ENCODE results near the gene PKP4.

PKP4 gene

DNA sequence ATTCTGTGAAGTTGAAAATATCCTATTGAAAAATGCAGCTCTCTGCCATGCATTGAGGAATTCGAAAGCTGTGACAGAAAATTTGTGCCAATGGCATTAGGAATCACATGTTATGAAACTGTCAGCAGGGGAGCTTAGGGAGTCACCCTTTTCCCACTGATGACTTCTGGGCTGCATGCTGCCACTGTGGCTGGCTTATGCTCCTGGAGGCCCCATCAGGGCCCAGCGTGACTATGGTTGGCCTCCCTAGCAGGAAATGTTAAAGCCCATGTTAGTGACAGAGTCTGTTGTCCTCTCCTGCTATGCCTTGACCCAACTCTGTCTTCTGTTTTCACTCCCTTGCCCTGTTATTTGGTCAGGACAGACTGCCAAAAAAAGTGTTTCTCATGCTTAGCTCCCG is 198.9 kb downstream of the PKP4 start:
- no peak for DNase-seq

DNA sequence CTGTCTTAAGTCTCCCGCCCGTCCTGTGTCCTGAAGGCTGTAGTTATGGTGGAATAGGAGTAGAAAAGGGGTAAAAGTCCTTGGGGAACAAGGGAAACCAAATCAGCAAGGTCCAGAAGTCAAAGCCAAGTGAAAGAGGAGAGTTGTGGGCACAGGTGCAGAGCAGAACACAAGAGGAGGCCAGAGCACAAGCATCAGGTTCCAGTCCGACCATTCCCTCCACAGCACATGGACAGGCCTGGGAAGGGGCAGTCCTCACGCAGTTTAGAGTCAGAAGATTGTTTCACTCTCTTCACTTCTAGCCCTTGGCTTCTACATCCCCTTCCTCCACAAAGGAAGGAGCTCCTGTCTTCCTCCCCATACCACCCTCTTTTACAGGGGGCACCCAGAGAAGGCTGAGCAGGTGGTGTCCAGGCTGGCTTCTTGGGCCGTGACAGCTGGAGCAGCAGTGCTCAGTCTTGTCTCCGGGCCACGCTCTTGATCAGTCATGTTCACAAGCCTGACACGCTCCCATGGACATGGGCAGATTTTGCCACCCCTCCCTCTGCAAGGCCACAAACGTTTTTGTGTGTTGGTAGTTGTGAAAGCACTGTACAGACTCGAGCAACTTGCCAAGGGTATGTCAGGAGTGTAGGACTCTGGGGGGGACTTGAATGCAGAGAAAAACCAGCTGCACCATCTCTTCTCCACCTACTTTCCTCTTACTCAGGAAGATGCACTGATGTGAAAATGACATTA is 199.9 kb downstream of the PKP4 start:
- no peak for DNase-seq

- no peak for DNase-seq
Observed at GRCh38 chr2:158658396-158658795, 201.6 kb downstream of the PKP4 start.

- DNase-seq, result no peak
Observed at GRCh38 chr2:158659483-158659882, 202.7 kb downstream of the PKP4 start.

GRCh38 chr2:158661231-158661630 is 204.5 kb downstream of the PKP4 start:
- no peak for DNase-seq

GRCh38 chr2:158662421-158662820 is 205.7 kb downstream of the PKP4 start:
- DNase-seq, result no peak

DNA sequence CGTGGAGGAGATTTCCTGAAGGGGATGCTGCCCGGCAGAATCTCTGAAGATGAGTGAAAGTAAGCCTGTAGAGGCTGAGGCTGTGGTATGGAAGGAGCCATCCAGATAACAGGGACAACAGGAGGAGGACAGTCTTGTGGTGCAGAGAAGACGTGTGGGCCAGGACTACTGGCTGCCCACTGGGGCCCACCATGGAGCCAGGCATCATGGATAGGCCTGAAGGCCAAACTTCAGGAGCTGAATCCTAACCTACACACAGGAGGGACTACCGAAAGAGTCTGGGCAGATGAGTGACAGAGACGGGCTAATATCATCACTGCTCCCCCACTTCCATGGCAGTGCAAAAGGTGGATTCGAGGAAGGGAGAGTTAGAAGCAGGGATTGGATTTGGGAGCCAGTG is 207.0 kb downstream of the PKP4 start:
- DNase-seq, result no peak

- DNase-seq, result no peak
Observed at GRCh38 chr2:158664987-158665386, 208.2 kb downstream of the PKP4 start.

DNA sequence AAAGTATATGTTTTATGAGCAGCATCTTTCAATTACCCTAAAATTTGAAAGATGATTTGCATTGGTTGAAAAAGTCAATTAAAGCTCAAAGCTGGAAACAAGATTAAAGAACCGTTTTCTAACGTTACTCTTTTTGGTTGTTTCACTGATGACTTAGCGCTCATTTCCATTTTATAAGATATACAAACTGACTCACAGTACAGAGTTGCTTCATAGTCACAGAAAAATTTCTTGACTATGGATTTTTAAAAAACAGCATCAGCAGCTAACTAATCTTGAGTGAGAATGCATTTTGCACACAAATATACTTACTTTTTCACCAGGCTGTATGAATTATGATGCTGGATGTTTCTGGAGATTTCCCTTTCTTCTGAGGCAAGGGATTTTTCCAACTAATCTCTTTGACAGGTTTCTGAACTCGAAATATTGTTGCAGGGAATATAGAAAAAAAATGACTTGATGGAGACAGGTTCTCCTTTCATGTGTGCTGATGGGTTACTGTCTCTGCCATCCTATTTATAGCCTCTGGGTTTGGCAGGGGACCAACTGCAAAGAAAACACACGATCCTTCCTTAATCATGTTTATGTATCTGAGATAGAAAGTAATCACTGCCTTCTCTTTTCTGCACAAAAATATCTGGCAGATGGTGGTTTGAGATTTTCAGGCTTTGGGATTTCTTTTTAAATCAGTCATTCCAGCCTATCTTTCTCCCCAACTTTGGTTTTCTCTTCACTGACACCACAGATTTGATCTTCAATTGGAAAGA is 209.0 kb downstream of the PKP4 start:
- DNase-seq, result no peak

DNA sequence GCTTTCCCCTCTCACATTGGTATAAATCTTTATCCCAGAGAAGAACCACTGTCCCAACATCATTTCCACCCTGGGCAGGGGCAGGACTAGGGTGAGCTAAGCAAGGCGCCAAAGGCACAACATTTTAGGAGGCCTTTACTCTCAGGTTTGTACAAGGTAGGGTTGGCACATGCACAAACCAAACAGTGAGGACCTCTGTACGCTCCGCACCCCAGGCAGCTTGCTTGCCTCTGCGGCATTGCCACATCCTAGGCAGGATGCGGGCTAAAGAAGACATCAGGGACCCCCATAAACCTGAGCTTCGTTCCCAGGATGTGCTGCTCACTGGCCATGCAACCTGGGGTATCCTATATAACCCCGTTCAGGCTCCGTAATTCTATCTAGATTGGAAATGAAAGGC is 210.2 kb downstream of the PKP4 start:
- DNase-seq, result no peak

DNA sequence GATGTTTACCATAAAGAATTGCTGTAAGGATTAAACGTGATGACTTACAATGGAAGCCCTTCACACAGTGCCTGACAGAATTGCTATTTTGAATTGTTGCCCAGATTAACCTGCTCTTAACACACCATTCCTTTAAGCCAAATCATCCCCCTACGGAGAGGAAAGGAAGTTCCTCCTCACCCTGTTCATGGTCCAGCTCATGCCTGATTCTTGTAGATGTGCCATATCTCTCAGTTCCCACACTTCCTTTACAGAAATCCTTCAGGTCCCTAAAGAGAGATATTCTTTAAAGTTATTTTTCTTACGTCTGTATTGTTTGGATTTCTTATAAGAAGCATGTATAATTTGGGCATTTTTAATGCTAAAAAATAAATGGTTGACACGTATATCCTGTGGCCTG is 210.8 kb downstream of the PKP4 start:
- no peak for DNase-seq

DNA sequence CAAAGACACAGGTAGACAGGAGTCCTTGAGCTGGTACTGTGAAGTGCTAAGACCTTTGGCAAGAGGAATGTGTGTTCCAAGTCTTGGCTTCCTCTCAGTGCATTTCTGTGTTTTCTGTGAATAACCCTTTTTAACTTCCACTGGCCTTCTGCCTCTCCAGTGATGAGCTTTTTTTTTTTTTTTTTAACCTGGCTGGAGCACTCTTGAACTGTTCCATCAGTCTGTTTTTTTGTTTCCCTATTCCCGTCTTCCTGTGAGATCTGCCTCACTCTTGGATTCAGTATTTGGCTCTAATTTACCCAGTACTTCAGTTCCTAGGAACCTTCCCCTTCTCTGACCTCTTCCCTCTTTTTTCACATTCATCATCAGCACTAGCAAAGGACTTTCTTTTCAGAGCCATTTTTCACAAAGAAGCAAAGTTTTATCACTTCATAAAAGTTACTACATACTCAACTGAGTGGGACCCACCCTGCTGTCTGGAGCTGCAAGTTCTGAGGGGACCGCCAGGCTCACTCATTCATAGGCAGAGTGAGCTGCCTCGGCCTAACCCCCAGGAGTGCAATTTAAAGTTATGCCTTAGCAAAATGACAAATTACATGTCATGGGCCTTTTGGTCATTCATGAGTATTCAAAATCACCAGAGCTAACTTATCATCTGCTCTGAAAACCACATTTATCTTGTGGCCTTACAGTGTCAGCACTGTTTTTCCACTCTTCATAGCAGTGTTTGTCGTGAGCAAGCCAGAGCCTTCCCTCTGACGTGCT is 211.4 kb downstream of the PKP4 start:
- no peak for DNase-seq

DNA sequence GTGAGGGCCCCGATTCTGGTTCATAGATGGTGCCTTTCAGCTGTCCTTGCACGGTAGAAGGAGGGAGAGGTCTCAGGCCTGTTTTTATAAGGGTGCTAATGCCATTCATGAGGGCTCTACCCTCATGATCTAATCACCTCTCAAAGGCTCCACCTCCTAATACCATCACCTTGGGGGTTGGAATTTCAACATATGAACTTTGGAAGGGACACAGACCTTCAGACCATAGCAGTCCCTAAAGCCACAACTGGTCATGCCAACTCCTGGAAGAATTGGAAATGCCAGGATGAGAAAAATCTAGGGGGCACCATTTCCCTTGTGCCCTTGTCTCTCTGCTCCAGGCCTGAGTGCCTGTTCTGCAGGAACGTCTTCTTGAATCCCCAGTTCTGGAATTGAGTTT is 213.5 kb downstream of the PKP4 start:
- DNase-seq, result no peak

DNA sequence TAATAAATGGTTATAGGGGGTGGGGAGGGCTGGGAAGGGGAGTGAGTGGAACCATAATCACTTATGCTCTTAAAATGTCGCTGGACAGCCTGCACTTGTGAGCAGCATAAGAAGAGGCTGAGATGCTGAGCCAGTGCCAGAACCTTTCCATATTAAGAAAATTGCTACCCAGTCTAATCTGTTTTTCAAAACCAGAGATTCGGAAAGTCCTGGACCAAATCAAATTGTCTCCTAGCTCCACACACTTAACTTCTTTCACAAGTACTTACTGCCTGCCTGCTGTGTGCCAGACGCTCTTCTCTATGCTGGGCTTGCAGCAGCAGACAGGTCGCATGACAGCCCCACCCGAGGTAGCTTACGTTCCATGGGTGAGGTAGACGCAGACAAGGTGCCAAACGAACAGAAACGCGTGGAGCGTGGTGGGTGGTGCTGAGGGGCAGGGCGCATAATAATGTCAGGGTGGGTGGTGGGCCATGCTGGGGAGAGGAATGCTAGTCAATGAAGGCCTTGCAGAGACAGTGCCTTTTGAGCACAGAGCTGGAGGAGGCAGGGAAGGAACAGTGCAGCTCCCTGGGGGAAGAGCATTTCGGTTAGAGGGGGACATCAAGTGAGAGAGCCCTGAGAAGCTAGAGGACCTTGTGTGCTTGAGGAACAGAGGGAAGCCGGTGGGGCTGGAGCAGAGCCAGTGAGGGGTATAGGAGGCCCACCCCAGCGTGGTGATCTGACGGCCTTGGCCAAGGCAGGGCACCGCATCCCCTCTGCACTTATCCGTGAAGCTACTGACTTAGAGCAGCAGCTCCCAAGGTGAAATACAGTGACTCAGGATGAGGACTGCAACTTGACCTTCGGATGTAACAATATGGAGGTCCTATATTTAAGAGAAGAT is 214.9 kb downstream of the PKP4 start:
- no peak for DNase-seq

DNA sequence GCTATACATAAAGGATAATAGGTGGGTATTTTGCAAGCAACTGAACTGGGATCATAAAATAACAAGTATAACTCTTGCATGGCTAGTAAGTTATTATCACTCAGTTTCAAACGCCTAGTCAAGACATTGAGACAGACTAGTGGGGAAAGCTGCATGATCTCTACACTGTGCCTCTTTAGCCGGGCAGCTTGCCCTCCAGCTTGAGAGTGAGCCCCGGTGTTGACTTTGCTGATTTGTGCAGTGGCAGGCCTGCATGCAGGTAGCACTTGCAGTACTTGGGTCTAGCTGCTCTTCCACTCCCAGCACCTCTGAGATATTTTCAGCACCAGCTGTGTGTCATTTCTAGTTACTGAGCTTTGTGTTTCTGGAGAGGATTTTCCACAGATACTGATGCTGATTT is 219.5 kb downstream of the PKP4 start:
- DNase-seq, result no peak

GRCh38 chr2:158676696-158677095 is 219.9 kb downstream of the PKP4 start:
- DNase-seq, result no peak

GRCh38 chr2:158677542-158677941 is 220.8 kb downstream of the PKP4 start:
- no peak for DNase-seq

- no peak for DNase-seq
Observed at GRCh38 chr2:158681816-158682215, 225.1 kb downstream of the PKP4 start.

DNA sequence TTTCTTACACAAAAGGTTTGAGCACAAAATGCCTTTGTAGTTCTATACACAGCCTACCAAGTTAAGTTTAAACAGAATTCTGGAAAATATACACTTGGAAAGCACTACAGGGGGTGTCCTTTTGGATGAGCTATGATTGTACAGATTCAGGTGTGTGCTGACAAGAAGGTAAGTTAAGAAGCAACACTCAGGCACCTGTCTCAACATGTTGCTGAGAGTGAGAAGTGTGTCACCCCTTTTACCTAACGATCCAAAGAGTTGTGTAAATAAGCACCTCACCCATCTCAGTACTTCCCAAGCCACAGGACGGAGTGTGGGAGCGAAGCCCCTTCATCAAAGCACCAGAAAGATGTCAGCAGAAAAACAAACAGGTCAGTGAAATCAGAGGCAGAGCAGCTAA is 228.9 kb downstream of the PKP4 start:
- no peak for DNase-seq

DNA sequence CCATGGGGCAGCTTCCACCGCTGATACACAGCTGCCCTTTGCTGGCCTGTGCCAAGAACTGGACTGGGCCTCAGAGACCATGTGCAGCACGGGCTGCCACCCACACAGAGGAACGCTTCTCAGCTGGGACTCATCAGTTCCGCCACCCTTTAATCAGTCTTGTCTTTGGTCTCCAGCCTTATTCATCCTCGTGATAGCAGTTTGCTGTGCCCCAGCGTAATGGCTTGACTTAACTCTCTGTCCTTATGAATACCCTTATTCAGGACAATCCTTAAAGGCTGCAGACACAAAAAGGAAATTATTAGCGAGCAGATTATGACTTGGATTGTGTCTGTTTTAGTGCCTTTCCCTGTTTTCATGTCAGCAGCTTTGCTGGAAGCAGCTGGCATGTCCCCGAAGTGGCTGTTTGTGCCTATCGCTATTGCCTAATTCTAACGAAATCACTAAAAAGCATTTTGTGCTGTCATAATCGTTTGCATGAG is 229.5 kb downstream of the PKP4 start:
- DNase-seq, result no peak

- DNase-seq, result no peak
Observed at GRCh38 chr2:158687315-158687714, 230.6 kb downstream of the PKP4 start.

- DNase-seq, result peak; percentile 11
Observed at GRCh38 chr2:158688721-158689120, 232.0 kb downstream of the PKP4 start.

- no peak for DNase-seq
Observed at GRCh38 chr2:158689391-158689790, 232.6 kb downstream of the PKP4 start.
